Hematopoietic multipotent progenitor cell treated with erythropoietin and hydrocortisone succinate and interleukin-3 and kit ligand, for 17 days (in vitro differentiated cells): ENCODE measurements around the gene NRXN2.
A peak's percentile ranks its signal among the peaks of the same experiment; 100 is the strongest.

Experiments
- DNase-seq: peaks from one replicate; pipeline ENCODE4 v3.0.0-alpha.2; 2015; ENCODE audit warnings: low spot score

Gene NRXN2

GRCh38 chr11:64723117-64723906 is at the start of gene NRXN2:
NRXN2 (minus strand) TSS chr11:64723197; CDS start chr11:64713699, 9,498 bp downstream.
- peak; percentile 28 for DNase-seq

- DNase-seq: no peak
Measured at GRCh38 chr11:64772303-64773018, 49.5 kb upstream of the NRXN2 start.

- DNase-seq: no peak
Measured at GRCh38 chr11:64771861-64772260, 48.9 kb upstream of the NRXN2 start.

GRCh38 chr11:64770120-64770519 is 47.1 kb upstream of the NRXN2 start:
- no peak for DNase-seq

GRCh38 chr11:64769283-64769682 is 46.3 kb upstream of the NRXN2 start:
- no peak for DNase-seq

- no peak for DNase-seq
Measured at GRCh38 chr11:64768300-64768694, 45.3 kb upstream of the NRXN2 start.

GRCh38 chr11:64767344-64768299 is 44.6 kb upstream of the NRXN2 start:
- peak; percentile 79 for DNase-seq

GRCh38 chr11:64766881-64767280 is 43.9 kb upstream of the NRXN2 start:
- DNase-seq: no peak

- no peak for DNase-seq
Measured at GRCh38 chr11:64765851-64766665, 43.1 kb upstream of the NRXN2 start.

- no peak for DNase-seq
Measured at GRCh38 chr11:64765291-64765850, 42.4 kb upstream of the NRXN2 start.

- DNase-seq: no peak
Measured at GRCh38 chr11:64764753-64765152, 41.8 kb upstream of the NRXN2 start.

- DNase-seq: no peak
Measured at GRCh38 chr11:64764040-64764611, 41.1 kb upstream of the NRXN2 start.

- no peak for DNase-seq
Measured at GRCh38 chr11:64763526-64764039, 40.6 kb upstream of the NRXN2 start.

- no peak for DNase-seq
Measured at GRCh38 chr11:64762674-64763525, 39.9 kb upstream of the NRXN2 start.

- DNase-seq: no peak
Measured at GRCh38 chr11:64762277-64762673, 39.3 kb upstream of the NRXN2 start.

- DNase-seq: no peak
Measured at GRCh38 chr11:64760759-64761420, 37.9 kb upstream of the NRXN2 start.

- DNase-seq: no peak
Measured at GRCh38 chr11:64759722-64760719, 37.0 kb upstream of the NRXN2 start, which contains the start of gene PYGM. PYGM (minus strand) TSS chr11:64759974; CDS start chr11:64759898, 76 bp downstream.
